Endodermal cell (in vitro differentiated cells): Measurements from ENCODE around the gene KCNAB2. TPM values are rescaled to one million over a fixed set of nuclear protein-coding genes. Genes with fewer than 3 reads are reported as not detected.

Source experiments
- DNase-seq: peaks from one replicate; pipeline ENCODE4 v3.0.0-alpha.2; 2017
- H3K27ac ChIP-seq: 2 replicates; pipeline ENCODE4 v1.5.1; 2013; ENCODE audit warnings: mild to moderate bottlenecking, low read depth, low read length, moderate library complexity
- H3K27me3 ChIP-seq: 2 replicates; pipeline ENCODE4 v1.6.1; 2013; ENCODE audit warnings: mild to moderate bottlenecking, low read length, moderate library complexity; ENCODE audit not compliant: insufficient read depth, control insufficient read depth, poor library complexity, severe bottlenecking
- H3K36me3 ChIP-seq: 2 replicates; pipeline ENCODE4 v1.7.0; 2013; ENCODE audit warnings: mild to moderate bottlenecking, low read length, moderate library complexity; ENCODE audit not compliant: control insufficient read depth, insufficient read depth
- H3K4me1 ChIP-seq: one replicate; pipeline ENCODE4 v1.7.0; 2013; ENCODE audit warnings: low read length; ENCODE audit not compliant: control insufficient read depth, insufficient read depth
- H3K4me3 ChIP-seq: 2 replicates; pipeline ENCODE4 v1.5.1; 2013; ENCODE audit warnings: mild to moderate bottlenecking, low read length, moderate library complexity
- H3K9ac ChIP-seq: 2 replicates; pipeline ENCODE4 v1.6.1; 2013; ENCODE audit warnings: mild to moderate bottlenecking, low read length, moderate library complexity; ENCODE audit not compliant: poor library complexity, severe bottlenecking; ENCODE audit errors: extremely low read depth
- H3K9me3 ChIP-seq: 2 replicates; pipeline ENCODE4 v1.6.1; 2013; ENCODE audit warnings: mild to moderate bottlenecking, low read length, moderate library complexity; ENCODE audit not compliant: control insufficient read depth
- H3K27ac Mint-ChIP-seq: 2 replicates; pipeline ENCODE4 v1.8.0; 2020; ENCODE audit warnings: mixed read lengths
- H3K27me3 Mint-ChIP-seq: 2 replicates; pipeline ENCODE4 v1.8.0; 2021; ENCODE audit warnings: mild to moderate bottlenecking, mixed read lengths; ENCODE audit not compliant: insufficient read depth
- H3K36me3 Mint-ChIP-seq: 2 replicates; pipeline ENCODE4 v1.8.0; 2020; ENCODE audit warnings: low read depth, mixed read lengths
- H3K4me1 Mint-ChIP-seq: 2 replicates; pipeline ENCODE4 v1.8.0; 2020; ENCODE audit warnings: mixed read lengths
- H3K4me3 Mint-ChIP-seq: 2 replicates; pipeline ENCODE4 v1.8.0; 2020; ENCODE audit warnings: mild to moderate bottlenecking, moderate library complexity, mixed read lengths
- H3K9me3 Mint-ChIP-seq: 2 replicates; pipeline ENCODE4 v1.8.0; 2020; ENCODE audit warnings: mild to moderate bottlenecking, mixed read lengths
- WGBS, 2 experiments: methylation state at CpG; one replicate each; pipeline versions ENCODE4 v1.1.5 to v1.1.7; 2013; ENCODE audit warnings: missing lambda C conversion rate in 2 of 2, mixed read lengths in 1 of 2; ENCODE audit not compliant: insufficient coverage in 1 of 2, insufficient read length in 1 of 2; 5-methylcytosine and 5-hydroxymethylcytosine counted together
- total RNA-seq, 2 donors: library from RNA; stranded (reverse); fragmentation: NEBNext Ultra II Directional in 1 of 2; extraction: Animal tissue kit (Norgen Biotek cat#: 25700) in 1 of 2; gene quantifications; 2 replicates in 1 of 2; 3 replicates in 1 of 2; pipeline ENCODE4 v1.2.1, GENCODE V29; 2021
- TF ChIP-seq, protein P1 (sequence below): fragments of 200-600 bp; sonication (generic); conservative IDR thresholded peaks from 2 replicates; pipeline ENCODE4 v1.5.0; 2021; ENCODE audit warnings: antibody characterized with exemption, mild to moderate bottlenecking

KCNAB2 gene
- total RNA-seq, 2 donors from 2014 or later, result 14.9 to 22.9 TPM

DNA sequence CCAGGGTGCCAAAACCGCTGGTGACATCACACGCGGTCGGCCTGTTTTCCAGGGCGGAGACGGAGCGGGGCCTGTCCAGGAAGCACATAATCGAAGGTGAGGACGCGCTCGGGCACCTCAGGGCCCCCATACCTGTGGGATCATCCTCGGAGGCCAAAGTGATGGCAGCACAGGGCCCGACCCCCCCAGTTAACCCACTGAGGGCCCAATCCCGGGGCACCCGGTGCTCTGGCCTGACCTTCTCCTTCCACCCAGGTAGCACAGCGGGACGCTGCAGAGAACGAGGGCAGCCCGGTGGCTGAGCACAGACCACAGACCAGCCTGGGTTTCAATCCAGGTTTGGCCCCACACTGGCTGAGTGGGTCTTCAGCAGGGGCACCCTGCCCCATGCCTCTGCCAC, 43.3 kb downstream of the KCNAB2 start:
- Histone ChIP-seq H3K36me3 (no peaks in the 10 kb centered on the region), H3K27ac (no peak overlapping the region), H3K9me3 (no peaks in the 10 kb centered on the region), H3K27me3 (no peaks in the 10 kb centered on the region), H3K9ac (no peak overlapping the region), H3K4me3 (no peak overlapping the region), H3K4me1 (no peaks in the 10 kb centered on the region)
- DNase-seq, result no peak
- WGBS, 2 experiments, result 91 to 96% methylated on average over 13 to 19 of the region's 19 CpGs
- H3K9me3 Mint-ChIP-seq, result no peaks in the 10 kb centered on the region
- H3K27ac Mint-ChIP-seq, result no peak overlapping the region
- TF ChIP-seq, protein P1, sequence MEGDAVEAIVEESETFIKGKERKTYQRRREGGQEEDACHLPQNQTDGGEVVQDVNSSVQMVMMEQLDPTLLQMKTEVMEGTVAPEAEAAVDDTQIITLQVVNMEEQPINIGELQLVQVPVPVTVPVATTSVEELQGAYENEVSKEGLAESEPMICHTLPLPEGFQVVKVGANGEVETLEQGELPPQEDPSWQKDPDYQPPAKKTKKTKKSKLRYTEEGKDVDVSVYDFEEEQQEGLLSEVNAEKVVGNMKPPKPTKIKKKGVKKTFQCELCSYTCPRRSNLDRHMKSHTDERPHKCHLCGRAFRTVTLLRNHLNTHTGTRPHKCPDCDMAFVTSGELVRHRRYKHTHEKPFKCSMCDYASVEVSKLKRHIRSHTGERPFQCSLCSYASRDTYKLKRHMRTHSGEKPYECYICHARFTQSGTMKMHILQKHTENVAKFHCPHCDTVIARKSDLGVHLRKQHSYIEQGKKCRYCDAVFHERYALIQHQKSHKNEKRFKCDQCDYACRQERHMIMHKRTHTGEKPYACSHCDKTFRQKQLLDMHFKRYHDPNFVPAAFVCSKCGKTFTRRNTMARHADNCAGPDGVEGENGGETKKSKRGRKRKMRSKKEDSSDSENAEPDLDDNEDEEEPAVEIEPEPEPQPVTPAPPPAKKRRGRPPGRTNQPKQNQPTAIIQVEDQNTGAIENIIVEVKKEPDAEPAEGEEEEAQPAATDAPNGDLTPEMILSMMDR, result no peak
- no peak overlapping the region for H3K4me3 Mint-ChIP-seq
- H3K36me3 Mint-ChIP-seq, result no peaks in the 10 kb centered on the region
- no peaks in the 10 kb centered on the region for H3K27me3 Mint-ChIP-seq
- no peaks in the 10 kb centered on the region for H3K4me1 Mint-ChIP-seq

GRCh38 chr1:6090288-6090687, 44.6 kb downstream of the KCNAB2 start:
- 87 to 92% methylated on average over 8 to 18 of the region's 18 CpGs for WGBS, 2 experiments

GRCh38 chr1:6090996-6091822, 45.5 kb downstream of the KCNAB2 start:
- DNase-seq, result no peak
- no peaks in the 10 kb centered on the region for H3K9me3 ChIP-seq
- Mint-ChIP-seq H3K9me3 (no peaks in the 10 kb centered on the region), H3K4me1 (no peaks in the 10 kb centered on the region), H3K27ac (no peak overlapping the region), H3K27me3 (no peaks in the 10 kb centered on the region), H3K36me3 (no peaks in the 10 kb centered on the region), H3K4me3 (no peak overlapping the region)
- TF ChIP-seq, protein P1, result no peak
- no peak overlapping the region for H3K27ac ChIP-seq
- H3K27me3 ChIP-seq, result no peaks in the 10 kb centered on the region
- no peaks in the 10 kb centered on the region for H3K36me3 ChIP-seq
- 82 to 88% methylated on average over 17 to 24 of the region's 25 CpGs for WGBS, 2 experiments
- no peak overlapping the region for H3K4me3 ChIP-seq
- no peaks in the 10 kb centered on the region for H3K4me1 ChIP-seq
- no peak overlapping the region for H3K9ac ChIP-seq

More at GRCh38 chr1:6090288-6090687, 44.6 kb downstream of the KCNAB2 start:
- Histone ChIP-seq H3K27ac (no peak overlapping the region), H3K4me1 (no peaks in the 10 kb centered on the region), H3K4me3 (no peak overlapping the region), H3K9me3 (no peaks in the 10 kb centered on the region), H3K27me3 (no peaks in the 10 kb centered on the region), H3K36me3 (no peaks in the 10 kb centered on the region), H3K9ac (no peak overlapping the region)
- Mint-ChIP-seq H3K27me3 (no peaks in the 10 kb centered on the region), H3K4me1 (no peaks in the 10 kb centered on the region), H3K36me3 (no peaks in the 10 kb centered on the region), H3K27ac (no peak overlapping the region), H3K9me3 (no peaks in the 10 kb centered on the region), H3K4me3 (no peak overlapping the region)
- TF ChIP-seq, protein P1, result no peak
- DNase-seq, result no peak
